Caco-2 (cell line): Measurements from ENCODE around the gene DPP3. TPM values are rescaled to one million over a fixed set of nuclear protein-coding genes. Genes with fewer than 3 reads are reported as not detected.

Source experiments
- BruUV-seq: library from RNA; stranded (reverse); fragments of 400-500 nt; replicated peaks from 2 replicates; lab custom pipeline; 2021; lab: Mats Ljungman, UMichigan
- CTCF ChIA-PET: fragments of 300-600 bp; sonication (Branson Sonifier 250); formaldehyde crosslinking; loops from one replicate; lab custom pipeline; 2022; ENCODE audit warnings: antibody characterized with exemption; lab: Charles Lee
- POLR2A ChIA-PET: fragments of 300-600 bp; sonication (Branson Sonifier 250); formaldehyde crosslinking; loops from one replicate; lab custom pipeline; 2022; ENCODE audit warnings: antibody characterized with exemption; lab: Charles Lee
- DNase-seq, 2 experiments: peaks; one replicate each; pipeline versions ENCODE4 v3.0.0 to v3.0.0-alpha.2; 2020 to 2022
- H3K27me3 ChIP-seq: replicated peaks from 2 replicates; pipeline ENCODE4 v1.6.0; 2011; ENCODE audit warnings: low read length; ENCODE audit not compliant: control insufficient read depth, insufficient read depth
- H3K36me3 ChIP-seq: 2 replicates; pipeline ENCODE4 v1.5.1; 2011; ENCODE audit warnings: low read length; ENCODE audit not compliant: control insufficient read depth, insufficient read depth
- H3K4me1 ChIP-seq: fragments of 250-450 bp; sonication (Bioruptor Pico); 2 replicates; pipeline ENCODE4 v1.5.1; 2020; ENCODE audit warnings: mild to moderate bottlenecking
- H3K4me3 ChIP-seq: 2 replicates; pipeline ENCODE4 v1.5.1; 2011; ENCODE audit warnings: low read depth, mild to moderate bottlenecking, control low read depth, low read length
- H3K9me3 ChIP-seq: fragments of 250-450 bp; sonication (Bioruptor Pico); 2 replicates; pipeline ENCODE4 v1.5.1; 2020; ENCODE audit warnings: mild to moderate bottlenecking, moderate library complexity
- H3K27ac Mint-ChIP-seq: one replicate; pipeline ENCODE4 v1.8.0; 2022; ENCODE audit warnings: mixed read lengths; ENCODE audit not compliant: unreplicated experiment
- H3K27me3 Mint-ChIP-seq: one replicate; pipeline ENCODE4 v1.8.0; 2022; ENCODE audit warnings: mixed read lengths; ENCODE audit not compliant: insufficient read depth, unreplicated experiment
- H3K36me3 Mint-ChIP-seq: one replicate; pipeline ENCODE4 v1.8.0; 2022; ENCODE audit warnings: mild to moderate bottlenecking, mixed read lengths; ENCODE audit not compliant: insufficient read depth, unreplicated experiment
- H3K4me1 Mint-ChIP-seq: one replicate; pipeline ENCODE4 v1.8.0; 2022; ENCODE audit warnings: low read depth, mixed read lengths; ENCODE audit not compliant: unreplicated experiment
- H3K4me3 Mint-ChIP-seq: one replicate; pipeline ENCODE4 v1.8.0; 2022; ENCODE audit warnings: mild to moderate bottlenecking, moderate library complexity, mixed read lengths; ENCODE audit not compliant: unreplicated experiment
- H3K9me3 Mint-ChIP-seq: one replicate; pipeline ENCODE4 v1.8.0; 2022; ENCODE audit warnings: mixed read lengths; ENCODE audit not compliant: unreplicated experiment
- intact Hi-C: fragments of 100-400 bp; cut with micrococcal nuclease; formaldehyde crosslinking; loops from one replicate; pipeline ENCODE4 v1.10.0; 2022; ENCODE audit not compliant: unreplicated experiment
- total RNA-seq: library from RNA; stranded (reverse); gene quantifications from 2 replicates; pipeline ENCODE4 v1.2.3, GENCODE V29; 2022
- TF ChIP-seq, protein P1 (sequence below), 2 experiments: fragments of 200-600 bp in 1 of 2; IDR thresholded peaks; 1 replicate in 1 of 2; 2 replicates in 1 of 2; pipeline versions ENCODE4 v1.5.1 to v1.8.0; 2011 to 2022; ENCODE audit warnings: antibody characterized with exemption in 1 of 2, control low read depth in 1 of 2, inconsistent platforms in 1 of 2, low read depth in 1 of 2, low read length in 1 of 2, mild to moderate bottlenecking in 1 of 2, moderate library complexity in 1 of 2; ENCODE audit not compliant: insufficient read depth in 1 of 2, severe bottlenecking in 1 of 2, unreplicated experiment in 1 of 2

The DPP3 gene
- total RNA-seq, 1 experiment from 2014 or later, result 106 TPM

GRCh38 chr11:66476173-66476840, 3.9 kb upstream of the DPP3 start:
- intact Hi-C loops, result no loop called here
- H3K27me3 Mint-ChIP-seq, result no peaks in the 10 kb centered on the region
- TF ChIP-seq, protein P1, sequence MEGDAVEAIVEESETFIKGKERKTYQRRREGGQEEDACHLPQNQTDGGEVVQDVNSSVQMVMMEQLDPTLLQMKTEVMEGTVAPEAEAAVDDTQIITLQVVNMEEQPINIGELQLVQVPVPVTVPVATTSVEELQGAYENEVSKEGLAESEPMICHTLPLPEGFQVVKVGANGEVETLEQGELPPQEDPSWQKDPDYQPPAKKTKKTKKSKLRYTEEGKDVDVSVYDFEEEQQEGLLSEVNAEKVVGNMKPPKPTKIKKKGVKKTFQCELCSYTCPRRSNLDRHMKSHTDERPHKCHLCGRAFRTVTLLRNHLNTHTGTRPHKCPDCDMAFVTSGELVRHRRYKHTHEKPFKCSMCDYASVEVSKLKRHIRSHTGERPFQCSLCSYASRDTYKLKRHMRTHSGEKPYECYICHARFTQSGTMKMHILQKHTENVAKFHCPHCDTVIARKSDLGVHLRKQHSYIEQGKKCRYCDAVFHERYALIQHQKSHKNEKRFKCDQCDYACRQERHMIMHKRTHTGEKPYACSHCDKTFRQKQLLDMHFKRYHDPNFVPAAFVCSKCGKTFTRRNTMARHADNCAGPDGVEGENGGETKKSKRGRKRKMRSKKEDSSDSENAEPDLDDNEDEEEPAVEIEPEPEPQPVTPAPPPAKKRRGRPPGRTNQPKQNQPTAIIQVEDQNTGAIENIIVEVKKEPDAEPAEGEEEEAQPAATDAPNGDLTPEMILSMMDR (IDR thresholded peaks at IDR 0.05; ENCODE audit: insufficient read depth in 1 of 2, low read depth in 1 of 2, low read length in 1 of 2, severe bottlenecking in 1 of 2, unreplicated experiment in 1 of 2), result no peak
- H3K27me3 ChIP-seq, result no peaks in the 10 kb centered on the region
- peaks cover 58% of the 10 kb centered on the region for H3K36me3 Mint-ChIP-seq
- no TSS peak for BruUV-seq
- peak in 1 of 2 experiments; percentile 44 for DNase-seq
- no peaks in the 10 kb centered on the region for H3K9me3 ChIP-seq
- no peaks in the 10 kb centered on the region for H3K36me3 ChIP-seq
- POLR2A ChIA-PET, result no interaction called here
- no peak overlapping the region for H3K4me3 Mint-ChIP-seq
- peaks cover 17% of the 10 kb centered on the region for H3K4me1 Mint-ChIP-seq
- H3K27ac Mint-ChIP-seq, result peak overlapping the region; percentile 2
- H3K4me1 ChIP-seq, result peaks cover 6% of the 10 kb centered on the region; the same call in 1 of the 2 replicates
- no peak overlapping the region for H3K4me3 ChIP-seq
- CTCF ChIA-PET, result interaction anchor here (0.6 to 1.0 kb wide), 4 partner anchors 8 to 148 kb away, joined by 3 to 4 read pairs (median 4); partner anchors contain the start of genes MRPL11 and PELI3
- H3K9me3 Mint-ChIP-seq, result no peaks in the 10 kb centered on the region

DNA sequence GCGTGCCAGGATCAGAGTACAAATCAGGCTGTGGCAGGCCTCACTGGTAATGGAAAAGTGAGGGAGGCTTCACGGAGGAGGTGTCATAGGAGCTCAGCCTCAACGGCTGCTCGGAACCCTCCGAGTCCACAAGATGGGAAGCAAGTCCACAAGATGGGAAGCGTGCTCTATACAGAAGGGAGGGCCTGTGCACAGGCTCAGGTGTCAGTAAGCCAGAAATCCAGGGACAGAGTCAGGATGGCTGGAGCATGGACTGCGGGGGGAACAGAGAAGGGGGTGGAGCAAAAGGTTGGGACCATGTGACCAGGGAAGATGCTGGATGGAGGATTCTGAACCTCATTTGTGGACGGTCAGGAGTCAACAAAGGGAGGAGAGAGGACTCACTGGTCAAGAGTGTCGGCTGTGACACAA, 3.4 kb upstream of the DPP3 start:
- CTCF ChIA-PET, result interaction anchor here (0.9 to 1.0 kb wide), 2 partner anchors 9 to 38 kb away, joined by 3 to 4 read pairs; partner anchors contain the start of gene MRPL11
- Histone ChIP-seq H3K4me1 (peaks cover 6% of the 10 kb centered on the region; the same call in 1 of the 2 replicates), H3K4me3 (no peak overlapping the region), H3K36me3 (no peaks in the 10 kb centered on the region), H3K9me3 (no peaks in the 10 kb centered on the region), H3K27me3 (no peaks in the 10 kb centered on the region)
- H3K36me3 Mint-ChIP-seq, result peaks cover 58% of the 10 kb centered on the region
- peaks cover 17% of the 10 kb centered on the region for H3K4me1 Mint-ChIP-seq
- H3K4me3 Mint-ChIP-seq, result no peak overlapping the region
- no TSS peak for BruUV-seq
- POLR2A ChIA-PET, result no interaction called here
- no peaks in the 10 kb centered on the region for H3K9me3 Mint-ChIP-seq
- peak overlapping the region; percentile 2 for H3K27ac Mint-ChIP-seq
- TF ChIP-seq, protein P1 (IDR thresholded peaks at IDR 0.05; ENCODE audit: insufficient read depth in 1 of 2, low read depth in 1 of 2, low read length in 1 of 2, severe bottlenecking in 1 of 2, unreplicated experiment in 1 of 2), result no peak
- peak in 1 of 2 experiments; percentile 52 for DNase-seq
- H3K27me3 Mint-ChIP-seq, result no peaks in the 10 kb centered on the region
- intact Hi-C loops, result no loop called here

- Mint-ChIP-seq H3K27ac (peak overlapping the region; percentile 14), H3K27me3 (no peaks in the 10 kb centered on the region), H3K4me1 (peaks cover 21% of the 10 kb centered on the region), H3K36me3 (peaks cover 58% of the 10 kb centered on the region), H3K4me3 (peak overlapping the region; percentile 89), H3K9me3 (no peaks in the 10 kb centered on the region)
- no peak overlapping the region for H3K4me3 ChIP-seq
- peak in 1 of 2 experiments; percentile 60 for DNase-seq
- H3K9me3 ChIP-seq, result no peaks in the 10 kb centered on the region
- CTCF ChIA-PET, result interaction anchor here (0.7 to 3.2 kb wide), 4 partner anchors 9 to 146 kb away, joined by 5 to 44 read pairs (median 24); partner anchors contain the start of genes MRPL11, NPAS4 and PELI3
- no peaks in the 10 kb centered on the region for H3K36me3 ChIP-seq
- intact Hi-C loops, result no loop called here
- POLR2A ChIA-PET, result interaction anchor here (0.5 kb wide), 1 partner anchor 11 kb away, joined by 6 read pairs; the partner anchor contains the start of gene PELI3
- H3K4me1 ChIP-seq, result peaks cover 6% of the 10 kb centered on the region; the same call in 1 of the 2 replicates
- no TSS peak for BruUV-seq
- TF ChIP-seq, protein P1 (IDR thresholded peaks at IDR 0.05; ENCODE audit: insufficient read depth in 1 of 2, low read depth in 1 of 2, low read length in 1 of 2, severe bottlenecking in 1 of 2, unreplicated experiment in 1 of 2), result no peak
- no peaks in the 10 kb centered on the region for H3K27me3 ChIP-seq
Observed at GRCh38 chr11:66477263-66478201, 2.7 kb upstream of the DPP3 start.
